ENCODE data around the gene SLC32A1. TPM values are rescaled to one million over a fixed set of nuclear protein-coding genes. Genes with fewer than 3 reads are reported as not detected.
A peak's percentile ranks its signal among the peaks of the same experiment; 100 is the strongest.

Gene SLC32A1
- total and polyA plus RNA-seq, 2 experiments from 2014 or later: not detected

DNA sequence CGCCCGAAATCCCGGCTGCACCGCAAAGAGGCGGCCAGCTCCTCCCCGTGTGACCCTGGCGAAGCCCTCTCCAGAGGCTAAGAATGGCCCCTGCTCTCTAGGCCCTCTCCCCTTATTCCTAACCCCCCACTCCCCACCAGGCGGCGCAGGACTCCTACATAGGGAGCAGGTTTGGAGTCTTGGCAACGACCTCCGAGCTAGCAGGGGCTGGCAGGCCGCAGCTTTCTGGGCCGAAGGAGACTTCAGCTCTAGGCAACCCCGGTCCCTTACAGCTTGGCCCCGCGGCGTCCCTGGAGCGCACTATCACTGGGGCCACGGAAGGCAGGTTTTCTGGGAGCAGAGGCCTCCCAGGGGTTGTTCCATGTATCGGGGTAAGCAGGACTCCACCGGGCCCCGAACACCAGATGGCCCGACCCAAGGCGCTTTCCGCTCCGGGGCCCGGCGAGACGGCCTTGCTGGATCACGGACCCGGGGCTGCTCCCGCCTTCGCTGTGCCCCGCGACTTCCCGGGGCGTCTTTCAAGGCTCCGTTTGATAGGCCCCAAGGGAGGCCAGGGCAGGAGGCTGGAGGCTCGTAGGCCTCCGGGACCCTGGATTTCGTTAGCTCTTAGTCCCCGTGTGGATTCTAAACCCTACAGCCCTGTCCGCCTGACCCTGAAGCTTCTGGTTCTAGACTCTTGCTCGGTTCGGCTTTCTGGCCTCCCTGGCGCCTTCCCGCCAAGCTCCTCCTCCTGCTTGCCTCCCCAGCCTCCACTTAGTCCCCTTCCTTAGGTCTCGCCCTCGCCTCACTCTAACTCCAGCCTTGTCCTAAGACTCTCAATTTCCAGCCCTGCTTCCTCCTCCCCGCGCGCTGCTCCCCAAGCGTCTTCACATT is 1.9 kb downstream of the SLC32A1 start:
- Histone ChIP-seq H3K9me3 (ENCODE audit: low read depth) (no peaks in the 10 kb centered on the region), H3K27ac (no peak overlapping the region), H3K36me3 (no peaks in the 10 kb centered on the region), H3K27me3 (peaks cover 100% of the 10 kb centered on the region), H3K4me3 (no peak overlapping the region), H3K4me1 (ENCODE audit: low read depth) (no peaks in the 10 kb centered on the region)
- TF ChIP-seq, protein P1, sequence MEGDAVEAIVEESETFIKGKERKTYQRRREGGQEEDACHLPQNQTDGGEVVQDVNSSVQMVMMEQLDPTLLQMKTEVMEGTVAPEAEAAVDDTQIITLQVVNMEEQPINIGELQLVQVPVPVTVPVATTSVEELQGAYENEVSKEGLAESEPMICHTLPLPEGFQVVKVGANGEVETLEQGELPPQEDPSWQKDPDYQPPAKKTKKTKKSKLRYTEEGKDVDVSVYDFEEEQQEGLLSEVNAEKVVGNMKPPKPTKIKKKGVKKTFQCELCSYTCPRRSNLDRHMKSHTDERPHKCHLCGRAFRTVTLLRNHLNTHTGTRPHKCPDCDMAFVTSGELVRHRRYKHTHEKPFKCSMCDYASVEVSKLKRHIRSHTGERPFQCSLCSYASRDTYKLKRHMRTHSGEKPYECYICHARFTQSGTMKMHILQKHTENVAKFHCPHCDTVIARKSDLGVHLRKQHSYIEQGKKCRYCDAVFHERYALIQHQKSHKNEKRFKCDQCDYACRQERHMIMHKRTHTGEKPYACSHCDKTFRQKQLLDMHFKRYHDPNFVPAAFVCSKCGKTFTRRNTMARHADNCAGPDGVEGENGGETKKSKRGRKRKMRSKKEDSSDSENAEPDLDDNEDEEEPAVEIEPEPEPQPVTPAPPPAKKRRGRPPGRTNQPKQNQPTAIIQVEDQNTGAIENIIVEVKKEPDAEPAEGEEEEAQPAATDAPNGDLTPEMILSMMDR (IDR thresholded peaks at IDR 0.05; ENCODE audit: low read depth, low read length): peak; percentile 46
- peak; percentile 46 to 84 for DNase-seq (ENCODE audit: low read depth in 1 of 2, low spot score in 1 of 2)

DNA sequence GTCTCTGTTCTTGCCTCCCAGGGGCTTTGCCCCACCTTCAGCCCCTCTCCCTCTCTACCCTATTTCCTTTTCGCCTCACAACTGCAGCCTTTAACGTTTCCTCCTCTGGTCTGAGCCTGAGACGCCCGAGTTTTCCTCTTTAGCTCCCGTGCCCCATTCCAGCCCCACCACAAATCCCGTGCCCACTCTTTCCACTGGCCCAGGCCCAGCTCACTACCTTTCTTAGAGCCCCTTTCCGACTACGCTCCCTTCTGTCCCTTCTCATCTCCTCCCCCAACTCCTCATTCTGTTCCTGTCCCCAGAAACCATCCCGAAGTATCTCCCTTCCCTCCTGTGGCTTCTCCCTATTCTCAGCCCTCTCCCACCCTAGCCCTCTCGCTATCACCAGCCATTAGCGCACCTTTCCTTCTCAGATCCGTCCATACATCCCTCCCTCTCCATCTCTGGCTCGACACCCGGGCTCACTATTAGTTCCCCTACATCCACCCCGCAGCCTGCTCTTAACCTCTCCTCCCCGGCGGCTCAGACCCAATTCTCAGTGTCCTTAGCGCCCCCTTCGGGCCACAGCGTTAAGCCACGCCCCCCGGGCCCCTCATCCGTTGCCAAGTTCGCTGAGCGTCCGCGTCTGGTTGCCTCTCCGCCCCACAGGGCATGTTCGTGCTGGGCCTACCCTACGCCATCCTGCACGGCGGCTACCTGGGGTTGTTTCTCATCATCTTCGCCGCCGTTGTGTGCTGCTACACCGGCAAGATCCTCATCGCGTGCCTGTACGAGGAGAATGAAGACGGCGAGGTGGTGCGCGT is 2.7 kb downstream of the SLC32A1 start:
- TF ChIP-seq, protein P1 (IDR thresholded peaks at IDR 0.05; ENCODE audit: low read depth, low read length): peak; percentile 42
- no peaks in the 10 kb centered on the region for H3K36me3 ChIP-seq
- no peak overlapping the region for H3K27ac ChIP-seq
- H3K4me3 ChIP-seq: no peak overlapping the region
- no peaks in the 10 kb centered on the region for H3K9me3 ChIP-seq (ENCODE audit: low read depth)
- H3K4me1 ChIP-seq (ENCODE audit: low read depth): no peaks in the 10 kb centered on the region
- H3K27me3 ChIP-seq: peaks cover 100% of the 10 kb centered on the region
- peak; percentile 29 to 88 for DNase-seq (ENCODE audit: low read depth in 1 of 2, low spot score in 1 of 2)

DNA sequence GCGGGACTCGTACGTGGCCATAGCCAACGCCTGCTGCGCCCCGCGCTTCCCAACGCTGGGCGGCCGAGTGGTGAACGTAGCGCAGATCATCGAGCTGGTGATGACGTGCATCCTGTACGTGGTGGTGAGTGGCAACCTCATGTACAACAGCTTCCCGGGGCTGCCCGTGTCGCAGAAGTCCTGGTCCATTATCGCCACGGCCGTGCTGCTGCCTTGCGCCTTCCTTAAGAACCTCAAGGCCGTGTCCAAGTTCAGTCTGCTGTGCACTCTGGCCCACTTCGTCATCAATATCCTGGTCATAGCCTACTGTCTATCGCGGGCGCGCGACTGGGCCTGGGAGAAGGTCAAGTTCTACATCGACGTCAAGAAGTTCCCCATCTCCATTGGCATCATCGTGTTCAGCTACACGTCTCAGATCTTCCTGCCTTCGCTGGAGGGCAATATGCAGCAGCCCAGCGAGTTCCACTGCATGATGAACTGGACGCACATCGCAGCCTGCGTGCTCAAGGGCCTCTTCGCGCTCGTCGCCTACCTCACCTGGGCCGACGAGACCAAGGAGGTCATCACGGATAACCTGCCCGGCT is 3.4 kb downstream of the SLC32A1 start:
- no peaks in the 10 kb centered on the region for H3K4me1 ChIP-seq (ENCODE audit: low read depth)
- H3K27ac ChIP-seq: no peak overlapping the region
- no peak for DNase-seq (ENCODE audit: low read depth in 1 of 2, low spot score in 1 of 2)
- H3K36me3 ChIP-seq: no peaks in the 10 kb centered on the region
- H3K27me3 ChIP-seq: peaks cover 100% of the 10 kb centered on the region
- TF ChIP-seq, protein P1 (IDR thresholded peaks at IDR 0.05; ENCODE audit: low read depth, low read length): no peak
- H3K9me3 ChIP-seq (ENCODE audit: low read depth): no peaks in the 10 kb centered on the region
- no peak overlapping the region for H3K4me3 ChIP-seq

DNA sequence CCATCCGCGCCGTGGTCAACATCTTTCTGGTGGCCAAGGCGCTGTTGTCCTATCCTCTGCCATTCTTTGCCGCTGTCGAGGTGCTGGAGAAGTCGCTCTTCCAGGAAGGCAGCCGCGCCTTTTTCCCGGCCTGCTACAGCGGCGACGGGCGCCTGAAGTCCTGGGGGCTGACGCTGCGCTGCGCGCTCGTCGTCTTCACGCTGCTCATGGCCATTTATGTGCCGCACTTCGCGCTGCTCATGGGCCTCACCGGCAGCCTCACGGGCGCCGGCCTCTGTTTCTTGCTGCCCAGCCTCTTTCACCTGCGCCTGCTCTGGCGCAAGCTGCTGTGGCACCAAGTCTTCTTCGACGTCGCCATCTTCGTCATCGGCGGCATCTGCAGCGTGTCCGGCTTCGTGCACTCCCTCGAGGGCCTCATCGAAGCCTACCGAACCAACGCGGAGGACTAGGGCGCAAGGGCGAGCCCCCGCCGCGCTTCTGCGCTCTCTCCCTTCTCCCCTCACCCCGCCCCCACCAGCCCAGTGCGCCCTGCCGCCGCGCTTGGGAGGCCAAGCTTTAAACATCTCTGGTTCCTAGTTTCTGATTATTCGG is 4.0 kb downstream of the SLC32A1 start:
- no peaks in the 10 kb centered on the region for H3K36me3 ChIP-seq
- peaks cover 100% of the 10 kb centered on the region for H3K27me3 ChIP-seq
- H3K4me3 ChIP-seq: no peak overlapping the region
- no peak for DNase-seq (ENCODE audit: low read depth in 1 of 2, low spot score in 1 of 2)
- H3K9me3 ChIP-seq (ENCODE audit: low read depth): no peaks in the 10 kb centered on the region
- H3K27ac ChIP-seq: no peak overlapping the region
- TF ChIP-seq, protein P1 (IDR thresholded peaks at IDR 0.05; ENCODE audit: low read depth, low read length): no peak
- no peaks in the 10 kb centered on the region for H3K4me1 ChIP-seq (ENCODE audit: low read depth)

DNA sequence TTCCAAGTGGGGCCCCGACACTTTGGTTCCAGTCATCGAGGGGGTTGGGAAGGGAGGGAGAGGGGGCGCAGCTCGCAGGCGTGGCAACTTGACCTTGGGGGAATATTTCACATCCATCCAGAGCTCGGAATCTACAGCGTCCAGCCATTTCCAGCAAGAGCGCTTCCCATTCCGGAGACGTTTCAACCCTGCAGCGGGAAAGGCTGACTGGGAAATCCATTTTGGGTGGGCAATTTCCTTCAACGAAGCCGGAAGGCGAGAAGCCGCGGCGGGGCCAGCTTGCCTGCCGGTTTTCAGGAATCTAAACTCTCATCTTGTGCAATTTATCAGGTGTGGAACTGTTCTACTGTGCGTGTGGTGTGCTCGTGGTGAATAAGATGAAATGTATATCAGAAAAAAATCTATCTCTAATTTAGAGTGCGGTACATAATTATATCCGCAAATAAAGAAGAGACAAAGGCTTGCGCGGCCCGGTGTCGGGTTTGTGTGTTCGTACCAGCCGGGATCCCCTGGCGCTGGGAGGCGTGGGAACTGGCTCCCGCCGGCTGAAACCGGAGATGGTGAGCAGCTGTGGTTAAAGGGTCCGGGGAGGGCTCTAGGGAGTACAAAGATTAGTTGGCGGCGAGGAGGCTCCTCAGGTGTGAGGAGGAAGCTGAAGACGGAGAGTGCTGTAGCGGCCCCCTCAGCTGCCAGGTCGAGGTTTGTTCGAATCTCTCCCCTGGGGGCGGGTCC is 4.8 kb downstream of the SLC32A1 start:
- Histone ChIP-seq H3K36me3 (no peaks in the 10 kb centered on the region), H3K27ac (no peak overlapping the region), H3K27me3 (peaks cover 100% of the 10 kb centered on the region), H3K4me3 (no peak overlapping the region), H3K9me3 (ENCODE audit: low read depth) (no peaks in the 10 kb centered on the region), H3K4me1 (ENCODE audit: low read depth) (no peaks in the 10 kb centered on the region)
- DNase-seq (ENCODE audit: low read depth in 1 of 2, low spot score in 1 of 2): no peak
- TF ChIP-seq, protein P1 (IDR thresholded peaks at IDR 0.05; ENCODE audit: low read depth, low read length): no peak

All from cardiac muscle cell (in vitro differentiated cells and primary cell).